Esophagus muscularis mucosa (tissue), 3 donors: ENCODE measurements around the gene ZNF766.

Experiments
- CTCF ChIP-seq, 3 experiments: fragments of 200-600 bp in 2 of 3; fragments of 450-650 bp in 1 of 3; sonication (generic) in 2 of 3; IDR thresholded peaks; one replicate each; pipeline ENCODE4 v1.5.1; 2017 to 2019; ENCODE audit warnings: antibody characterized with exemption in 3 of 3, mild to moderate bottlenecking in 2 of 3, moderate library complexity in 1 of 3
- POLR2AphosphoS5 ChIP-seq, 2 donors: sonication (generic); formaldehyde crosslinking; IDR thresholded peaks; one replicate each; pipeline ENCODE4 v1.6.1; 2017; ENCODE audit warnings: antibody characterized with exemption in 2 of 2

- TF ChIP-seq POLR2AphosphoS5 (IDR thresholded peaks at IDR 0.05) (no peak), CTCF (IDR thresholded peaks at IDR 0.05) (no peak)
Observed at GRCh38 chr19:52237197-52237596, 32.2 kb upstream of the ZNF766 start.
